RWPE2 (cell line): ENCODE measurements around the gene REG3G.

Source experiments
- ATAC-seq: fragments of 200-7000 bp; cut with Tn5 transposase; 3 replicates; pipeline ENCODE4 v1.9.1; 2021; ENCODE audit warnings: low read depth
- DNase-seq: peaks from one replicate; pipeline ENCODE4 v3.0.0-alpha.2; 2020; ENCODE audit warnings: low spot score
- H3K27ac ChIP-seq: fragments of 450-650 bp; 2 replicates; pipeline ENCODE4 v1.5.1; 2017; ENCODE audit warnings: mild to moderate bottlenecking; ENCODE audit not compliant: poor library complexity, severe bottlenecking
- H3K27me3 ChIP-seq: fragments of 250-450 bp; sonication (Bioruptor Pico); 2 replicates; pipeline ENCODE4 v1.5.1; 2021; ENCODE audit warnings: mild to moderate bottlenecking, moderate library complexity; ENCODE audit not compliant: insufficient read depth, poor library complexity, severe bottlenecking
- H3K36me3 ChIP-seq: fragments of 250-450 bp; sonication (Bioruptor Pico); 2 replicates; pipeline ENCODE4 v1.5.1; 2020; ENCODE audit warnings: low read depth, mild to moderate bottlenecking, moderate library complexity
- H3K4me1 ChIP-seq: fragments of 250-450 bp; sonication (Bioruptor Pico); 2 replicates; pipeline ENCODE4 v1.5.1; 2021; ENCODE audit warnings: mild to moderate bottlenecking, moderate library complexity; ENCODE audit not compliant: insufficient read depth, poor library complexity, severe bottlenecking
- H3K4me3 ChIP-seq: fragments of 250-450 bp; sonication (Bioruptor Pico); 2 replicates; pipeline ENCODE4 v1.5.1; 2021; ENCODE audit warnings: mild to moderate bottlenecking, moderate library complexity; ENCODE audit not compliant: severe bottlenecking
- H3K9me3 ChIP-seq: fragments of 250-450 bp; sonication (Bioruptor Pico); 2 replicates; pipeline ENCODE4 v1.5.1; 2021; ENCODE audit warnings: mild to moderate bottlenecking, moderate library complexity; ENCODE audit not compliant: severe bottlenecking
- TF ChIP-seq, protein P1 (sequence below): fragments of 450-650 bp; IDR thresholded peaks from one replicate; pipeline ENCODE4 v1.5.1; 2017; ENCODE audit warnings: mild to moderate bottlenecking, moderate library complexity; ENCODE audit not compliant: poor library complexity, severe bottlenecking

The REG3G gene

DNA sequence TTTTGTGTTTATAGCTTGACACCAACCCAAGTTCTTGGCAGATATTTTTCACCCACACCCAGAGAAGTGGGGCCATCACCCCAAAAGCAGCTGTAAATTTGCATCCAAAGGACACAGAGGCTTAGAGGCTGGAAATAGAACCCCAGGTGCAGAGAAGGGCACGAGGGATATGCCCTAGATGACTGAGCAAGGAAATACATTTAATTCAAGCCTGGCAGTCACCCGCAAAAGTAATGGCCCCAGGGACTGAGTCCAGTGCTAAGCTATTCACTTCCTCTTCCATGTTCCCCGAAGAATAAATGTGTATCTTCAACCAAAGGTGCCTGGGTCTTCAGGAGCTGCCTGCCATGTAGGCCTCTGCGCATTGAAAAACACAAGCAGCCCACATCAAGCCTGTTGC is 14.0 kb upstream of the REG3G start:
- Histone ChIP-seq H3K27me3 (no peaks in the 10 kb centered on the region), H3K36me3 (no peaks in the 10 kb centered on the region), H3K4me1 (no peaks in the 10 kb centered on the region), H3K9me3 (no peaks in the 10 kb centered on the region), H3K4me3 (no peak overlapping the region), H3K27ac (no peak overlapping the region)
- TF ChIP-seq, protein P1, sequence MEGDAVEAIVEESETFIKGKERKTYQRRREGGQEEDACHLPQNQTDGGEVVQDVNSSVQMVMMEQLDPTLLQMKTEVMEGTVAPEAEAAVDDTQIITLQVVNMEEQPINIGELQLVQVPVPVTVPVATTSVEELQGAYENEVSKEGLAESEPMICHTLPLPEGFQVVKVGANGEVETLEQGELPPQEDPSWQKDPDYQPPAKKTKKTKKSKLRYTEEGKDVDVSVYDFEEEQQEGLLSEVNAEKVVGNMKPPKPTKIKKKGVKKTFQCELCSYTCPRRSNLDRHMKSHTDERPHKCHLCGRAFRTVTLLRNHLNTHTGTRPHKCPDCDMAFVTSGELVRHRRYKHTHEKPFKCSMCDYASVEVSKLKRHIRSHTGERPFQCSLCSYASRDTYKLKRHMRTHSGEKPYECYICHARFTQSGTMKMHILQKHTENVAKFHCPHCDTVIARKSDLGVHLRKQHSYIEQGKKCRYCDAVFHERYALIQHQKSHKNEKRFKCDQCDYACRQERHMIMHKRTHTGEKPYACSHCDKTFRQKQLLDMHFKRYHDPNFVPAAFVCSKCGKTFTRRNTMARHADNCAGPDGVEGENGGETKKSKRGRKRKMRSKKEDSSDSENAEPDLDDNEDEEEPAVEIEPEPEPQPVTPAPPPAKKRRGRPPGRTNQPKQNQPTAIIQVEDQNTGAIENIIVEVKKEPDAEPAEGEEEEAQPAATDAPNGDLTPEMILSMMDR = no peak
- DNase-seq (no peak), ATAC-seq (no peak)

DNA sequence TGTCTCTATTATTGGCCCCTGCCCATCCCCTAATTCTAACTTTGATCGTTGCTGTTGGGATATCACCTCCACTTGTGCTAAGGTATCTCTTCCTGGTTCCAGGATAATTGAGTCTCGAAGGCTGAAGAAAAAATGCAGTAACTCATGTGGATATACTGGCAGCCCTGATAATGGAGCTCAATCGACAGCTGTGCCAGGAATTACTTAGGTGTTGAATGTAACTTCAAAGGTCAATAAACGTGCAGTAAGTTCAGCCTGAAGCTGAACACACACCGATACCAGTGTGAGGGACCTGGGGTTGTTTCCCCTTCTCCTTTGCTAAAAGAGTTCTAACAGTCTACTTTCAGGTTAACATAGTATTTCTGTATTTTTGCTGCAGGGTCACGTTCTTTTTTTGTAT is 11.9 kb upstream of the REG3G start:
- ATAC-seq = no peak
- Histone ChIP-seq H3K27me3 (no peaks in the 10 kb centered on the region), H3K9me3 (no peaks in the 10 kb centered on the region), H3K27ac (no peak overlapping the region), H3K4me3 (no peak overlapping the region), H3K4me1 (no peaks in the 10 kb centered on the region), H3K36me3 (no peaks in the 10 kb centered on the region)
- no peak for DNase-seq
- TF ChIP-seq, protein P1 = no peak

DNA sequence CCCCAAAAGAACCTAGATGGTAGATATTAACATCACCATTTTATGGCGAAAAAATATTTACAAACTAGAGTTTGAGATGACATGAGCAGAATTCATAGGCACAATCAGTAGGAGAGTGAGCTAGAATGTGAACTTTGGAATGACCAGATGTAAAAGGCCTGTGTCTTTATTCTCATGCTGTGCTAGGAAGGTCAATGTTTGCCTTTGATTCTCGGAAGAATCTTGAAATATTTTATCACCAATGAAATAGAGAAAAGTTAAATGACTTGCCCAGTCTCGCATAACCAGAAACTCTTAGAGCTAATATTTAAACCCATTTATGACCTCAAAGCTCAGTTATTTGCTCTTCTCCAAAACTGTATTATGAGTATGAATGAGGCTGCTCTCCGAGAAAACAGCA is 9.2 kb upstream of the REG3G start:
- H3K4me3 ChIP-seq = no peak overlapping the region
- H3K9me3 ChIP-seq = no peaks in the 10 kb centered on the region
- ATAC-seq (no peak), DNase-seq (no peak)
- no peaks in the 10 kb centered on the region for H3K36me3 ChIP-seq
- no peaks in the 10 kb centered on the region for H3K4me1 ChIP-seq
- no peaks in the 10 kb centered on the region for H3K27me3 ChIP-seq
- TF ChIP-seq, protein P1 = no peak
- no peak overlapping the region for H3K27ac ChIP-seq

DNA sequence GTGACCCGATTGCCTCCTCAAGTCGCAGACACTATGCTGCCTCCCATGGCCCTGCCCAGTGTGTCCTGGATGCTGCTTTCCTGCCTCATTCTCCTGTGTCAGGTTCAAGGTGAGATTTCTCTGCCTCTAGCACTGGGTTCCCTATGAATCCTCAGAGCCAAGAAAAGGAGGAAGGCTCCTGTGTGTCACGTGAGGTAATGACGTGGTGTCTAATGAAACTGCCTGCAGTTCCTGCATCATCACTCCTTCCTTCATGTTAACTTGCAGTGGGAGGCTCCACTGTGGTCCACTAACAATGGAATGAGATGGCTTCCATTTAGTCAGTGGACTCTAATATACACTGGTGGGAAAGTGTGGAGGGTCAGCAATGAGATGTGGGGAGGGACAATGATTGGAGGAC is 559 bp downstream of the REG3G start:
- Histone ChIP-seq H3K27ac (no peak overlapping the region), H3K9me3 (no peaks in the 10 kb centered on the region), H3K4me1 (no peaks in the 10 kb centered on the region), H3K36me3 (no peaks in the 10 kb centered on the region), H3K27me3 (no peaks in the 10 kb centered on the region), H3K4me3 (no peak overlapping the region)
- TF ChIP-seq, protein P1 = no peak
- ATAC-seq (no peak), DNase-seq (no peak)

DNA sequence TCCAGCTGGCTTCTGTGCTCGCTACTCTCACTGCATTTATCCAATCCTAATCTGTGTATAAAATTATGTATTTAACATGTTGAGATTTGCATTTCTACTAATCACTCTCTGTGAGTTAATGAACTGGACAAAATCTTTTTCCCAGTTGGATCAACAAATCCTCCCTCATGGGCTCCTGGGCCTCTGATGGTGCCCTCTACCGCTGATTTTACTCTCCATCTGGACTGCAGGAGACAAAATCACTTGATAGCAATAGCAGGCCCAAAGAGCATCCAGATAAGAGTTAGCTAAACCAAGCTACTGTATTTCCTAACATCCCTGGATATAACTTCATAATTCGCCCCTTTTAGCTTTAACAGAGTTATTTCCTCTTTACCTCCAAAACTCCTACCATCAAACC is 14.4 kb downstream of the REG3G start:
- H3K27ac ChIP-seq = no peak overlapping the region
- no peaks in the 10 kb centered on the region for H3K9me3 ChIP-seq
- no peaks in the 10 kb centered on the region for H3K36me3 ChIP-seq
- H3K4me1 ChIP-seq = no peaks in the 10 kb centered on the region
- TF ChIP-seq, protein P1 = no peak
- H3K4me3 ChIP-seq = no peak overlapping the region
- H3K27me3 ChIP-seq = no peaks in the 10 kb centered on the region
- ATAC-seq = no peak
- no peak for DNase-seq
